Gastroesophageal sphincter (tissue), 3 donors: ENCODE data around the gene POM121.
"Not testable (repeated sequence)": the region's sequence is repeated elsewhere in the genome, so short reads cannot be mapped to it uniquely, and the experiment has no call there.

Experiments
- EP300 ChIP-seq: sonication (generic); formaldehyde crosslinking; IDR thresholded peaks from one replicate; pipeline ENCODE4 v1.6.1; 2017; ENCODE audit warnings: antibody characterized with exemption, mild to moderate bottlenecking
- POLR2A ChIP-seq, 2 donors: fragments of 450-650 bp; IDR thresholded peaks; one replicate each; pipeline ENCODE4 v1.6.1; 2017; ENCODE audit warnings: antibody characterized with exemption in 2 of 2, mild to moderate bottlenecking in 2 of 2, moderate library complexity in 1 of 2
- POLR2AphosphoS5 ChIP-seq: sonication (generic); formaldehyde crosslinking; IDR thresholded peaks from one replicate; pipeline ENCODE4 v1.6.1; 2017; ENCODE audit warnings: antibody characterized with exemption
- TF ChIP-seq, protein P1 (sequence below), 4 experiments: fragments of 200-600 bp in 2 of 4; fragments of 450-650 bp in 2 of 4; sonication (generic) in 1 of 4; IDR thresholded peaks; one replicate each; pipeline ENCODE4 v1.5.1; 2017 to 2019; ENCODE audit warnings: antibody characterized with exemption in 4 of 4, mild to moderate bottlenecking in 2 of 4, moderate library complexity in 2 of 4

DNA sequence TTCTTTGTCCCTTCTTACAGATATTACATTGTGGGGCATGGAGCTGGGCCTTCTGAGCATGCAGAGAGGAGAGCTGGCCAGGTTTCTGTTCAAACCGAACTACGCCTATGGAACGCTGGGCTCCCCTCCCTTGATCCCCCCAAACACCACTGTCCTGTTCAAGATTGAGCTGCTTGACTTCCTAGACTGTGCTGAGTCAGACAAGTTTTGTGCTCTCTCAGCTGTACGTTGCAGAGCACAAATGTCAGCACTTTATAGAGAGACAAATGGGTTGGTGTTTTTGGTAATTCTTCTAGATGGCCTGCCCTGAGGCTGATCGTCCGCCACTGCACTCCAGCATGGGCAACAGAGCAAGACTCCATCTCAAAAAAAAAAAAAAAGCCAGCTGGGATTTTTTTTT is 46.6 kb downstream of the POM121 start:
- TF ChIP-seq, protein P1, sequence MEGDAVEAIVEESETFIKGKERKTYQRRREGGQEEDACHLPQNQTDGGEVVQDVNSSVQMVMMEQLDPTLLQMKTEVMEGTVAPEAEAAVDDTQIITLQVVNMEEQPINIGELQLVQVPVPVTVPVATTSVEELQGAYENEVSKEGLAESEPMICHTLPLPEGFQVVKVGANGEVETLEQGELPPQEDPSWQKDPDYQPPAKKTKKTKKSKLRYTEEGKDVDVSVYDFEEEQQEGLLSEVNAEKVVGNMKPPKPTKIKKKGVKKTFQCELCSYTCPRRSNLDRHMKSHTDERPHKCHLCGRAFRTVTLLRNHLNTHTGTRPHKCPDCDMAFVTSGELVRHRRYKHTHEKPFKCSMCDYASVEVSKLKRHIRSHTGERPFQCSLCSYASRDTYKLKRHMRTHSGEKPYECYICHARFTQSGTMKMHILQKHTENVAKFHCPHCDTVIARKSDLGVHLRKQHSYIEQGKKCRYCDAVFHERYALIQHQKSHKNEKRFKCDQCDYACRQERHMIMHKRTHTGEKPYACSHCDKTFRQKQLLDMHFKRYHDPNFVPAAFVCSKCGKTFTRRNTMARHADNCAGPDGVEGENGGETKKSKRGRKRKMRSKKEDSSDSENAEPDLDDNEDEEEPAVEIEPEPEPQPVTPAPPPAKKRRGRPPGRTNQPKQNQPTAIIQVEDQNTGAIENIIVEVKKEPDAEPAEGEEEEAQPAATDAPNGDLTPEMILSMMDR (IDR thresholded peaks at IDR 0.05) = not testable (repeated sequence)
- TF ChIP-seq POLR2A (IDR thresholded peaks at IDR 0.05); EP300; POLR2AphosphoS5: not testable (repeated sequence)
